Measurements from ENCODE around the gene ABHD17C.
"Not testable (repeated sequence)": the region's sequence is repeated elsewhere in the genome, so short reads cannot be mapped to it uniquely, and the experiment has no call there.

ABHD17C gene

GRCh38 chr15:80730926-80731325 lies 35.8 kb downstream of the ABHD17C start:
- DNase-seq (ENCODE audit: low read depth), result no peak

DNA sequence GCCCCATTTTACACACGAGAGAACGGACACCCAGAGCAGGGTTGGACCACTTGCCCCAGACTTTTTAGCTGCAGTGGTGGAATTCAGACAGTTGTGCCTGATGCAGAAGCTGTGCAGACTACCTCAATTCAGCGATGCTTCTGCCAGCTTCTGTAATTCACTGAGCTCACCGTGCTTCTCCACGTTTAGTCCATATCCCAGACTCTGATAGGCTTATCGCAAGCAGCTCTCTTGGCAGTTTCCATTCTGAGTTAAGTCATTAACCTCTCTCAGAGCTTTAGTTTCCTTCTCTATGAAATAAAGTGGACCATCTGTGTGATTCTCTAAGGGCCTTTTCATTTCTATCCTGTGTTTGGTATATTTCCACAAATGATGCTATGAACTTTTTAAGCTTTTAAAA lies 37.1 kb downstream of the ABHD17C start:
- DNase-seq (ENCODE audit: low read depth), result no peak

GRCh38 chr15:80732818-80733217 lies 37.7 kb downstream of the ABHD17C start:
- no peak for DNase-seq (ENCODE audit: low read depth)

DNA sequence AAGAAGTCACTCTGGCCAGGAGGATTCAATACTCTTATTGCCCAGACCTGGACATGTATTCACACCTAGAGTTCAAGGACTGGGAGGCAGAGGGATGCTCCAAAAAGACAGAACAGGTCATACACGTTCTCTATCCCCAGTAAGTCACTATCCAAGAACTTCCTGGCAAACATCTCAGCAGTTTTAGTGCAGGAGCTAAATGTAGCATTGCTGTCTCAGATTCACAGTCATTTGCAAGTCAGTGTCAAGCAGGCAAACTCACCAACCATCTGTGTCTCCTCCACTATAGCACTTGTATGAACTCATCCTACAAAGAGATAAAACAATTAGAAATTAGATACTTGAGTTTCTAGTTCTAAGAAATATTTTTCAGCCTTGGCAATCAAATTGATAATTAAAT lies 38.4 kb downstream of the ABHD17C start:
- no peak for DNase-seq (ENCODE audit: low read depth)

- DNase-seq (ENCODE audit: low read depth), result no peak
Measured at GRCh38 chr15:80735344-80735743, 40.2 kb downstream of the ABHD17C start.

- DNase-seq (ENCODE audit: low read depth), result no peak
Measured at GRCh38 chr15:80736560-80736959, 41.5 kb downstream of the ABHD17C start.

DNA sequence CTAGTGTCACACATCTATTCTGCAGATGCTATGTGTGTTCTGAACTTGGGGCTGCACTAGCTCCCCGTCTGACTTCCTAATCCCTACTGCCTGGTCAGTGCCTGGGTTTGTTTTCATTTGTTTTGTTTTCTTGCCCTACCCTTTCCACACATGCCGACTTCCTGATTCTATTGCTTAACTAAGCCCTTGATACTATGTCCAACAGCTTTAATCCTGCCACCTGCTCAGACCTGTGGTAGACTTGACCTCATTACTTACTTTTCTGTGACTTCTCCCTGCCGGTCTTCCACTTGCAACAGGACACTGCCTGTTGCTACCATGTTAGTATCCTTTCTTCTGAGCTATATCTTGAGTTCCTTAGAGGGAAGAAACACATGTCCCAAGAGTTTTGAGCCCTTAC lies 44.8 kb downstream of the ABHD17C start:
- DNase-seq (ENCODE audit: low read depth), result no peak

DNA sequence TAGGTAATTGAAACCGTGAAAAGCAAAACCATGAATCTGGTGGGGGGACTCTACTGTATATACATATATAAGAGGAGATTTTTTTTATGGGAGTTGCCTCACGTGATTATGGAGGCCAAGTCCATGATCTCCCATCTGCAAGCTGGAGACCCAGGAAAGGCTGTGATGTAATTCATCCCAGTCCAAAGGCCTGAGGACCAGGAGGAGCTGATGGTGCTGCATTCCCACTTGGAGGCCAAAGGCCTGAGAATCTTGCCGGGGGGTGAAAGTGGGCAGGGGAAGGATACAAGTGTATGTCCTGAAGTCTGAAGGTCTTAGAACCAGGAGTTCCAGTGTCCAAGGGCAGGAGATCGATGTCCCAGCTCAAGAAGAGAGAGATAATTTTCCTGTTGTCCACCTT lies 47.0 kb downstream of the ABHD17C start:
- no peak for DNase-seq (ENCODE audit: low read depth)

DNA sequence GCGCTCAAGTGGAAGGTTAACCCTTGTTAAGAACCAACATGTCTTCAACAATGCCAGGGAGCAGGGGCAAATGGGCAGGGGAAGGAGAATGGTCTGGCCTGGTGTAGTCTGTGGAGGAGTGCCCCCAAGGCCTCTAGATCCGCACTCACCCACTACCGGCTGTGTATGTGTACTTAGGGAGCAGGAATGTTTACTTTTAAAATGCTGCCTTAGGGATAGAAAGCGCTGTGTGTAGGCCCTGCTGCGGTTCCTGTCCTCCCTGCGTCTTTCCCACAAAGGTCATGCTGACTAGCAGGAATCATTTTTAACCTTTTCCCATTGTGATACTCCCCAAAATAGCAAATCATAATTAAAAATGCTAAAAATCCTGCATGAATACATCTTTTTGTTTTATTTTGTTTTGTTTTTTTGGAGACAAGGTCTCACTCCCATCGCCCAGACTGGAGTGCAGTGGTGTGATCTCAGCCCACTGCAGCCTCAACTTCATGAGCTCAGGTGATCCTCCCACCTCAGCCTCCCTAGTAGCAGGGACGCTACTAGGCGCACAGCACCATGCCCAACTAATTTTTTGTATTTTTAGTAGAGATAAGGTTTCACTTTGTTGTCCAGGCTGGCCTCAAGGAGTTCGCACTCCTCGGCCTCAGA lies 48.2 kb downstream of the ABHD17C start:
- DNase-seq (ENCODE audit: low read depth), result no peak

DNA sequence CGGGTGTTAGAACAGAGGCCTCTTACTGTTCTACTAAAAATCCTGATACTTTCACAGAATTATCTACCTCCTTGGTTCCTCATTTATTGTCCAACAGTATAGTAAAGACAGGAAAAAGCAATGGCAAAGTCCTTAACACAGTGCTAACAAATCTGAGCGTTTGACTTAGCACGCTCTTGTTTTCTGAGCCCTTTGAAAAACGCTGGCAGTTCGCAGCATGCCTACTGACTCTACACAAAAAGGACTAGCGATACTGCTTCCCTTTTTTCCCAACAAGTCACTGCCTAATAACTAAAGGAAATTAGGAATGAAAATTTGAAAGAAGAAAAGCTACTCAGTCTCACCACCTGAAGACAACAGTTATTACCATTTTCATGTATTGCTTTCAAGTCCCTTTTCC lies 49.3 kb downstream of the ABHD17C start:
- DNase-seq (ENCODE audit: low read depth), result no peak

DNA sequence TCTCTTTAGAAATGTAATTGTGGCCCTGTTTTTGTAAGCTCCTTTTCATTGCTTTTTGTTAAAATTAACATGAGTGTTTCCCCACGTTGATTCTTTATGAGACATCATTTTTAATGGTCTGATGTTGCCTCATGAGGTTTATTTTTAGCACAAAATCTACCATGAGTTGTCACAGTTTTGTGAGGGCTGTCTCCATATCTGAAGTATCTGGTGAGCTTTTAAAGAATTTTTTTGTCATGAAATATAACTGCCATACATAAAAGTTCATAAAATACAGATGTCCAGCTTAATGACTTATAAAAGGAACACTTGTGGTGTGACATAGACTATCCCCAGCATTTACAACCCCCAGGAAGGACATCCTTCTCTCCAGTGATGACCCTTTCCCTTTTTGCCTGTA lies 49.7 kb downstream of the ABHD17C start:
- no peak for DNase-seq (ENCODE audit: low read depth)

DNA sequence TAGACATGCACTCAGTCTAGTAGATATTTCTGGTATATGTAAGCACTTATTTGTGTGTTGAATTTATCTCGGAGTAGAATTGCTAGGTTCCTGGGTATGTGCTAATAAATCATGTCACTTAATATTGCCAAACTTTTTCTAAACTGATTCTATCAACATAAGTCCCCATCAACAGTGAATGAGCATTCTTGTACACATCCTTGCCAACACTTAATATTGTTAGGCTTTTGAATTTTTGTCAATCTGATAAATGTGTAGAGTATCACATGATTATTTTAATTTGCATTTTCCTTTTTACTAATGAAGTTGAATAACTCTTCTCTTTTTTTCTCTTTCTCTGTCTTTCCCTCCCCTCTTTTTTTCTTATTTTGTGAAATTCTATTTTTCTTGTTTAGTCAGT lies 50.8 kb downstream of the ABHD17C start:
- DNase-seq (ENCODE audit: low read depth), result no peak

GRCh38 chr15:80747317-80748053 lies 52.4 kb downstream of the ABHD17C start:
- no peak for DNase-seq (ENCODE audit: low read depth)

DNA sequence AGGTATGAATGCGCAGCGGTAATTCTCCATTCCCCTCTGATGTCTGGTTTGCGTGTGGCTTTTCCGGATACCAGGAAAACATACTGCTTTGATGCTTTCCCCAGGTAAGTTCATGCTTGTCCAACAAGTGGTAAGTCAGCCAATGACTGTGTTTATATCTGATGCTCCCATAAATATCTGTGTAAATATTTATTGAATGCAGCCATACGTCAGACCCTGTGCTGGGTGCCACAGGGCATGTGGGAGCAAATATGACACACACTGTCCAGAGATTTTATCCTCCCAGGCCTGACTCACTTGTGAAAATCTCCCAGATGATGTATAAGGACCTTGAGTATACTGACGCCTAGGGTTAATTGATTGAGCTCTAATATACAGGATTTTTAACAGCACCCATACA lies 54.5 kb downstream of the ABHD17C start:
- DNase-seq (ENCODE audit: low read depth), result no peak

DNA sequence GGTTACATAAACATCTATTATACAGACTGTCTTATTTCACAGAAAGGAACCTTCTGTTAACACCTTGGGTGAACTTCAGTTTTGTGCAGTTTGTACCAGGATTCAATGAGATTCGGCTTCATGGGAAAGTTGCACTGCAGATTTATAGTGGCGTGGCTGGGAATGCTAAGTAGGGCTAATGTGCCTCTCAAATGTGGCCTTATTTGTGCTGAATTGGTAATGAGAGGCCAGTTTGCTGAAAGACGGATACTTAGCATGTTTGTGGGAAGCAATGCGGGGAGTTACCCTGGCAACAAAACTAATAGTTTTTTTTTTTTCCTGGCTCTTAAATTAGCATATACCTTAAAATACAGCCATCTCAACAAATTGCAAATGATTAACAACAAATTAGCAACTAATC lies 55.5 kb downstream of the ABHD17C start:
- no peak for DNase-seq (ENCODE audit: low read depth)

- DNase-seq (ENCODE audit: low read depth), result no peak
Measured at GRCh38 chr15:80752204-80752603, 57.1 kb downstream of the ABHD17C start.

DNA sequence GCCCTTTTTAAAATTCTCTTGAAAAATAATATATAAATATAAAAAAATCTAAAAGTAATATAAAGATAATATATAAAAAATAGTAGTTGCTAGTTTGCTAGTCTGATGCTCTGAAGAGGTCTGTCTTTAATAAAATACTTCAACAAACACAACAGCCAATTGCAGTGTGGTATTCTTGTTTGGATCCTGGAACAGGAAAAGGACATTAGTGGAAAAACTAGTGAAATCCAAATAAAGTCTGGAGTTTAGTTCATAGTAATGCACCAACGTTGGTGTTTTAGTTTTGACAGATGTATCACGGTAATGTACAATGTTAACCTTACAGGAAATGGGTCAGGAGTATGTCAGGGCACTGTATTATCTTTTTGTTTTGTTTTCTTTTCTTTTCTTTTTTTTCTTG lies 58.1 kb downstream of the ABHD17C start:
- DNase-seq (ENCODE audit: low read depth), result no peak

DNA sequence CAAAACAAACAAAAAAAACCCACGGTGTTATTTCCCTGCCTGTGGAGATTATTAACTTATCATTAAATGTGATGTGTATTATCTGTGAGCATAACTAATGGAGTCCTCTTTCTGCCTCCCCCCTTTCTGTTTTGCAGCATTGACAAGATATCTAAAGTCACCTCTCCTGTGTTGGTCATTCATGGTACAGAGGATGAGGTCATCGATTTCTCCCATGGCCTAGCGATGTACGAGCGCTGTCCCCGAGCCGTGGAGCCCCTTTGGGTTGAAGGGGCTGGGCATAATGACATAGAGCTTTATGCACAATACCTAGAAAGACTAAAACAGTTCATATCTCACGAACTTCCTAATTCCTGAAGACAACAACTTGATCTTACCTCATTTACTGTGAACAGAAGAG lies 58.9 kb downstream of the ABHD17C start:
- DNase-seq (ENCODE audit: low read depth), result no peak

DNA sequence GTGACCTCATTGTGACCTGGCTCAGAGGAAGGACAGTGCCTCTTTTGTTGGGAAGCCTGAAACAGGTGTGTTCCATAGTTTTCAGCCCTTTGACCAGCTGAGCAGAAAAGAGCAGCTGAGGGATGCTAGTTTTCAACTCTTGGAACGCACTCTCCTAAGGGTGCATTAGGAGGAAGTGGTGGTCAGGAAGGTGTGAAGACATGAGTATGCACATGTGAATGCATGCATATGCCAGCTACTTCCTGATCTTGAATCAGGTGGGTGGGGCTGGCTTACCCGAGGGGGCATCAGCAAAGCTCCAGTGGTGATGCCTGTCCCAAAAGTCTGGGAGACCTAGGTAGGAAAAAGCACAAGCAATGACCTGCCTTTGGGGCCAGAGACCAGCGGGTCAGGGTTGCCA lies 60.8 kb downstream of the ABHD17C start:
- no peak for DNase-seq (ENCODE audit: low read depth)

- DNase-seq (ENCODE audit: low read depth), result no peak
Measured at GRCh38 chr15:80758130-80758745, 63.1 kb downstream of the ABHD17C start.

- no peak for DNase-seq (ENCODE audit: low read depth)
Measured at GRCh38 chr15:80760960-80761359, 65.8 kb downstream of the ABHD17C start.

DNA sequence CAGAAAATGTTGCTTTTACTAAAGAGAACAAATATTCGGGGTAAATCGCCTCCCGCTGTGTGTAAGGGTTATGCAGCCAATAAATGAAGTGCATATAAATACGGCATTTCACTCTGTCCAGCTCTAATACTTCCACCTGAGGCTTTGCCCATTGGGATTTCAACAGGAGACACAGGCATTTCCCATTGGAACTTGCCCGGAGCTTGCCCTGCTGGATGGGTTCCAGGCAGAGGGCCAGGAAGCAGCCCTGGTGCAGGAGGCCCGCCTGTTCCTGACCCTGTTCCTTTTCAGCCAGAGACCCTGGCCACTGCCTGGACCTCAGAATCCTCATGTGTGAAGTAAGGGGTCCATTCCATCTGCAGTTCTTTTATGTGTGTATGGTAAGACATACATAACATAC lies 66.6 kb downstream of the ABHD17C start:
- no peak for DNase-seq (ENCODE audit: low read depth)

GRCh38 chr15:80763235-80763634 lies 68.1 kb downstream of the ABHD17C start:
- DNase-seq (ENCODE audit: low read depth), result not testable (repeated sequence)

- DNase-seq (ENCODE audit: low read depth), result no peak
Measured at GRCh38 chr15:80764535-80764934, 69.4 kb downstream of the ABHD17C start.

Data from stimulated activated CD8-positive, alpha-beta memory T cell treated with anti-CD3 and anti-CD28 coated beads, Interleukin-7, amount 100 ng/mL, for 24 hours (primary cell).